ENCODE results near the gene BLOC1S2. TPM values are rescaled to one million over a fixed set of nuclear protein-coding genes. Genes with fewer than 3 reads are reported as not detected.

Gene BLOC1S2
- total RNA-seq, 1 donor from 2014 or later: 9.9 TPM

DNA sequence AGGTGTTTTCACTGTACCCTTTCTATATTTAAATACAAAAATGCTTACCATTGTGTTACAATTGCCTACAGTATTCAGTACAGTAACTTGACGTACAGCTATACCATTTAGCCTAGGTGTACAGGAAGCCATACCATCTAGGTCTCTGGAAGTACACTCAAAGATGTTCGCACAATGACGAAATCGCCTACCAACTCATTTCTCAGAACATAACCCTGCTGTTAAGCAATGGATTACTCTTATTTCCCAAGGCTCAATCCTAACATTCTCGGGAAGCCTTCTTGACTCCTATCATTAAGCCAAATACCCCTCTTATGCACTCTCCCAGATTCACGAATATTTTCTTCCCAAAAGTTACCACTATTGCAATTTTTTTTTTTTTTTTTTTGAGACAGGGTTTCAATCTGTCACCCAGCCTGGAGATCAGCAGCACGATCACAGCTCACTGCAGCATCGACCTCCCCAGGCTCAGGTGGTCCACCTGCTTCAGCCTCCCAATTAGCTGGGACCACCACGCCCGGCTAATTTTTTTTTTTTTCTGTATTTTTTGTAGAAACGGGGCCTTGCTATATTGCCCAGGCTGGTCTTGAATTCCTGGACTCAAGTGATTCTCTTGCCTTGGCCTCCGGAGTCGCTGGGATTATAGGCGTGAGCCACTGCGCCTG lies 20.5 kb downstream of the BLOC1S2 start:
- Histone ChIP-seq H3K4me3 (ENCODE audit: low read length in 3 of 3) (peak overlapping the region in 2 of 3 donors; percentile 87 to 99), H3K36me3 (ENCODE audit: control insufficient read depth in 3 of 3, insufficient read depth in 3 of 3, low read length in 3 of 3) (peaks cover 2 to 8% (median 2%) of the 10 kb centered on the region in 3 donors), H3K27ac (ENCODE audit: low read depth, low read length) (no peak overlapping the region), H3K9me3 (ENCODE audit: control insufficient read depth in 3 of 3, low read length in 3 of 3) (no peaks in the 10 kb centered on the region), H3K9ac (ENCODE audit: low read depth in 1 of 3, low read length in 3 of 3) (no peak overlapping the region), H3K27me3 (ENCODE audit: control insufficient read depth in 3 of 3, insufficient read depth in 3 of 3, low read length in 3 of 3) (no peaks in the 10 kb centered on the region), H3K4me1 (ENCODE audit: control insufficient read depth in 3 of 3, insufficient read depth in 3 of 3, low read length in 3 of 3) (peaks cover 8 to 14% (median 12%) of the 10 kb centered on the region in 3 donors)

DNA sequence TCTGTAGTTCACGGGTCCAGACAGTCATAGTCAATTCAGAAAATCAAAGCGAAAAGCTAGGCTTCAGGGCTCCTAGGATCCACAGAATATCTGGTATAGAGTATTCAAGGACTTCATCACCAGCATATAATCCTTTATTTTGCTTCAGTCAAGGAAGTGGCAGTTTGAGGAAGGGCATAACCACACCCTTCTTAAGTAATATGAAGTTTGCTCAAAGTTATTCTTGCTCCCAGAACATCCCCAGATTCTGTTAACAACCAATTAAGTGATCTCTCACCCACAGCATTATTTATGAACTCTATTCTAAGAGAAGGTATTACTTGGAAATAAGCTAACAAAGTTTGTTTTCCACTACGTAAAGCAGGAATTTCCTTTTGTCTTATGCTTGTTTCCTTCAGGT lies 32.3 kb downstream of the BLOC1S2 start:
- no peaks in the 10 kb centered on the region for H3K27me3 ChIP-seq (ENCODE audit: control insufficient read depth in 3 of 3, insufficient read depth in 3 of 3, low read length in 3 of 3)
- peaks cover 15 to 57% (median 40%) of the 10 kb centered on the region in 3 donors for H3K36me3 ChIP-seq (ENCODE audit: control insufficient read depth in 3 of 3, insufficient read depth in 3 of 3, low read length in 3 of 3)
- no peak overlapping the region for H3K9ac ChIP-seq (ENCODE audit: low read depth in 1 of 3, low read length in 3 of 3)
- H3K4me1 ChIP-seq (ENCODE audit: control insufficient read depth in 3 of 3, insufficient read depth in 3 of 3, low read length in 3 of 3): peaks cover 0 to 2% (median 0%) of the 10 kb centered on the region in 3 donors
- H3K27ac ChIP-seq (ENCODE audit: low read depth, low read length): no peak overlapping the region
- no peaks in the 10 kb centered on the region for H3K9me3 ChIP-seq (ENCODE audit: control insufficient read depth in 3 of 3, low read length in 3 of 3)
- no peak overlapping the region for H3K4me3 ChIP-seq (ENCODE audit: low read length in 3 of 3)

DNA sequence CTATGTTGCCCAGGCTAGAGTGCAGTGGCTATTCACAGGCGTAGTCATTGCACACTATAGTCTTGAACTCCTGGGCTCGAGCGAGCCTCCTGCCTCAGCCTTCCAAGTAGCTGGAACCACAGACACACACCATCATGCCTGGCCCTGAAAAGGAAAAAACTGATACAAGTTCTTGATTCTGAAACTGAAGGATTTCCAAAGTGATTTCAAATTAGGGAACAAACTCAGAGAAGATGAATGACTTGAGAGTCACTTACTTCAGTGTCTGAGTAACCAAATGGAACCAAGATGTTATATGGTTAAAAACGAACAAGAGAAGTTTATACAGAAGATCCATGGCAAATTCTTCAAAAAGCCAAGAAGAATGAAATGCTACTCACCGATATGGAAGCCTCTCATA lies 33.4 kb downstream of the BLOC1S2 start:
- no peak overlapping the region for H3K4me3 ChIP-seq (ENCODE audit: low read length in 3 of 3)
- no peaks in the 10 kb centered on the region for H3K27me3 ChIP-seq (ENCODE audit: control insufficient read depth in 3 of 3, insufficient read depth in 3 of 3, low read length in 3 of 3)
- H3K9me3 ChIP-seq (ENCODE audit: control insufficient read depth in 3 of 3, low read length in 3 of 3): no peaks in the 10 kb centered on the region
- peaks cover 0 to 2% (median 0%) of the 10 kb centered on the region in 3 donors for H3K4me1 ChIP-seq (ENCODE audit: control insufficient read depth in 3 of 3, insufficient read depth in 3 of 3, low read length in 3 of 3)
- H3K27ac ChIP-seq (ENCODE audit: low read depth, low read length): no peak overlapping the region
- peaks cover 19 to 66% (median 51%) of the 10 kb centered on the region in 3 donors for H3K36me3 ChIP-seq (ENCODE audit: control insufficient read depth in 3 of 3, insufficient read depth in 3 of 3, low read length in 3 of 3)
- no peak overlapping the region for H3K9ac ChIP-seq (ENCODE audit: low read depth in 1 of 3, low read length in 3 of 3)

DNA sequence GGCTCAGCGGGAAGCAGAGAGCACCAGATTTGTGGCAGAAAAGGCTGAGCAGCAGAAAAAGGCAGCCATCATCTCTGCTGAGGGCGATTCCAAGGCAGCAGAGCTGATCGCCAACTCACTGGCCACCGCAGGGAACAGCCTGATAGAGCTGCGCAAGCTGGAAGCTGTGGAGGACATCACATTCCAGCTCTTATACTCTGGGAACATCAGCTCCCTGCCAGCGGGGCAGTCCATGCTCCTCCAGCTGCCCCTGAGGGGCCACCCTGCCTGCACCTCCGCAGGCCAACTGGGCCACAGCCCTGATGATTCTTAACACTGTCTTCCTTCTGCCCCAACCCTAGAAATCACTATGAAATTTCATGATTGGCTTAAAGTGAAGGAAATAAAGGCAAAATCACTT lies 37.7 kb downstream of the BLOC1S2 start:
- Histone ChIP-seq H3K9me3 (ENCODE audit: control insufficient read depth in 3 of 3, low read length in 3 of 3) (no peaks in the 10 kb centered on the region), H3K27ac (ENCODE audit: low read depth, low read length) (no peak overlapping the region), H3K36me3 (ENCODE audit: control insufficient read depth in 3 of 3, insufficient read depth in 3 of 3, low read length in 3 of 3) (peaks cover 21 to 69% (median 58%) of the 10 kb centered on the region in 3 donors), H3K9ac (ENCODE audit: low read depth in 1 of 3, low read length in 3 of 3) (no peak overlapping the region), H3K27me3 (ENCODE audit: control insufficient read depth in 3 of 3, insufficient read depth in 3 of 3, low read length in 3 of 3) (no peaks in the 10 kb centered on the region), H3K4me3 (ENCODE audit: low read length in 3 of 3) (no peak overlapping the region), H3K4me1 (ENCODE audit: control insufficient read depth in 3 of 3, insufficient read depth in 3 of 3, low read length in 3 of 3) (no peaks in the 10 kb centered on the region)

DNA sequence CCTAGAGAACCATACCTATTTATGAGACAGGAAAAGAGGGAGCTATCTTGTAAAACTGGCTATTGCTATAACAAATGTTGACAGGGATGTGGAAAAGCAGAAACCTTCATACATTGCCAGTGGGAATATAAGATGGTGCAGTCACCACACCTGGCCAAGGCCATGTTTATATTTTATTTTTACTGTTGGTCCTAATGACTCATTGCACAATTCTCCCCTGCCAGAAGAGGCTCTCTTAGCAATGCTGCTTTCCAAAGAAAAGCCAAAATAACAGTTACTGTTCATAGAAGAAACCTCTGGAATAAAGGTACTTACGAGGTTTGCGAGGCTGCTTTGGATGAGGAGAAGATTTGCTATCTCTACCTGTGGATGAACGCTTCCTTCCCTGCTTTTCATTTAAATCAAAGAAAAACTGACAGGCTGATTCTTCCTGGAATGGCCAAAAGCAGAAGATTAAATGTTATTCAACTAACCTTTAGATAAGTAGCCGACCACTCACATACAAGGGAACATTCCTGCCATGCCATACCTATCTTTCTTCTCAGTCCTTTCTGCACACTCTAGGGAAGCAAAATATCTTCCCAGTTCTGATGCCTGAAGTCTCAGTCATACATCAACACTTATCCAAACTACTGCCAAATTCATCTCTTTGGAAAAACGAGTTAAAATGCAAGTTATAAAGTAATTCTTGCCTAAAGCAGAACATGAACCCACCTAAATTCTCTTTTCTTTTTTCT lies 40.8 kb downstream of the BLOC1S2 start:
- Histone ChIP-seq H3K9ac (ENCODE audit: low read depth in 1 of 3, low read length in 3 of 3) (no peak overlapping the region), H3K4me3 (ENCODE audit: low read length in 3 of 3) (no peak overlapping the region), H3K4me1 (ENCODE audit: control insufficient read depth in 3 of 3, insufficient read depth in 3 of 3, low read length in 3 of 3) (no peaks in the 10 kb centered on the region), H3K27ac (ENCODE audit: low read depth, low read length) (no peak overlapping the region), H3K9me3 (ENCODE audit: control insufficient read depth in 3 of 3, low read length in 3 of 3) (no peaks in the 10 kb centered on the region), H3K36me3 (ENCODE audit: control insufficient read depth in 3 of 3, insufficient read depth in 3 of 3, low read length in 3 of 3) (peaks cover 28 to 76% (median 58%) of the 10 kb centered on the region in 3 donors), H3K27me3 (ENCODE audit: control insufficient read depth in 3 of 3, insufficient read depth in 3 of 3, low read length in 3 of 3) (no peaks in the 10 kb centered on the region)

DNA sequence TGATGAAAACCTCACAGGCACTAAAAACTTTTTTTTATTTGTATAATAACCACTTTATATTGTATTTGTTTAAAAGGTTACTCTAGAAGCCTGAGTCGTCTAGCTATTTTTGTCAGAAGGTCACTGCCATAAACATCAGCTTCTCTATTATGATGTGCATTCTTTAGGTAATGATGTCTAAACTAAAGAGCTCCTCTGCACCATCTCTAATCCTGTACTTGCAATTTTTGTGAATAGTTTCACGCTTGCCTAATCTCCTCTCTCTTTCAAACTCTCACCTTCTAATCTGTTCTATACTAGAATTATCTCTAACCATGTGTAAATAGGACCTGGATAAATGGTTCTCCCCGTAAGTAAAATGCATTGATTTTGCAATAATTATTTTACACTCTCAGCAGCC lies 46.6 kb downstream of the BLOC1S2 start:
- H3K9ac ChIP-seq (ENCODE audit: low read depth in 1 of 3, low read length in 3 of 3): no peak overlapping the region
- H3K27me3 ChIP-seq (ENCODE audit: control insufficient read depth in 3 of 3, insufficient read depth in 3 of 3, low read length in 3 of 3): no peaks in the 10 kb centered on the region
- peaks cover 29 to 60% (median 48%) of the 10 kb centered on the region in 3 donors for H3K36me3 ChIP-seq (ENCODE audit: control insufficient read depth in 3 of 3, insufficient read depth in 3 of 3, low read length in 3 of 3)
- no peak overlapping the region for H3K4me3 ChIP-seq (ENCODE audit: low read length in 3 of 3)
- H3K27ac ChIP-seq (ENCODE audit: low read depth, low read length): no peak overlapping the region
- no peaks in the 10 kb centered on the region for H3K4me1 ChIP-seq (ENCODE audit: control insufficient read depth in 3 of 3, insufficient read depth in 3 of 3, low read length in 3 of 3)
- no peaks in the 10 kb centered on the region for H3K9me3 ChIP-seq (ENCODE audit: control insufficient read depth in 3 of 3, low read length in 3 of 3)

DNA sequence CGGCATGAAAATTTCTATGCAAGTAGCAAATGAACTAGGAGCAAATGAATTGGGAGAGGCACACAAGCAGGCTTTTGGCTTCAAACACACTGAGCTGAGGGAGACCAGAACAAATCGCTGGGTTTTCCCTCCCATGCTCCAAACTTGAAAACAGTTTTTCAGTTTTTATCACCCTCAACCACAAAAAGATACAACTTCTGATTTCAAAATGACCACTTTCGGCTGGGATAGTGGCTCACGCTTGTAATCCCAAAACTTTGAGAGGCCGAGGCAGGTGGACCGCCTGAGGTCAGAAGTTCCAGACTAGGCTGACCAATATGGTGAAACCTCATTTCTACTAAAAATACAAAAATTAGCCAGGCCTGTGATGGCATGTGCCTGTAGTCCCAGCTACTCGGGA lies 48.1 kb downstream of the BLOC1S2 start:
- Histone ChIP-seq H3K4me1 (ENCODE audit: control insufficient read depth in 3 of 3, insufficient read depth in 3 of 3, low read length in 3 of 3) (no peaks in the 10 kb centered on the region), H3K9me3 (ENCODE audit: control insufficient read depth in 3 of 3, low read length in 3 of 3) (no peaks in the 10 kb centered on the region), H3K9ac (ENCODE audit: low read depth in 1 of 3, low read length in 3 of 3) (no peak overlapping the region), H3K4me3 (ENCODE audit: low read length in 3 of 3) (no peak overlapping the region), H3K27ac (ENCODE audit: low read depth, low read length) (no peak overlapping the region), H3K36me3 (ENCODE audit: control insufficient read depth in 3 of 3, insufficient read depth in 3 of 3, low read length in 3 of 3) (peaks cover 23 to 62% (median 53%) of the 10 kb centered on the region in 3 donors), H3K27me3 (ENCODE audit: control insufficient read depth in 3 of 3, insufficient read depth in 3 of 3, low read length in 3 of 3) (no peaks in the 10 kb centered on the region)

DNA sequence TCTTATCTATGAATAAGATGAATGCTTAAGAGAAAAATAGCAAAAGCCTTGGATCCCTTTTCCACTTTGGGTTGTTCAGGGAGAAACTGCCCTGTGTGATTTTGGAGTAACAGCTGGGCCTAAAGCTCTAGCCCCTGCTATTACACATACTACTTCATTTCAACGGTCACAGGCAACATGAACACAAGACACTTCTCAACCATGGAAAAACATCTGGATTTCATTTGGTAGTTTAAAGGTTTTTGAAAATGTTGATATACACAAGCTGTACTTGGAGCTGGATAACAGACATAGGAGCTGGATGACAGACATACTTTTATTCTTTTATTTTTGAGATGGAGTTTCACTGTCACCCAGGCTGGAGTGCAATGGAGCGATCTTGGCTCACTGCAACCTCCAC lies 54.4 kb downstream of the BLOC1S2 start:
- Histone ChIP-seq H3K27ac (ENCODE audit: low read depth, low read length) (no peak overlapping the region), H3K9ac (ENCODE audit: low read depth in 1 of 3, low read length in 3 of 3) (no peak overlapping the region), H3K4me1 (ENCODE audit: control insufficient read depth in 3 of 3, insufficient read depth in 3 of 3, low read length in 3 of 3) (peaks cover 10 to 15% (median 11%) of the 10 kb centered on the region in 3 donors), H3K27me3 (ENCODE audit: control insufficient read depth in 3 of 3, insufficient read depth in 3 of 3, low read length in 3 of 3) (no peaks in the 10 kb centered on the region), H3K9me3 (ENCODE audit: control insufficient read depth in 3 of 3, low read length in 3 of 3) (no peaks in the 10 kb centered on the region), H3K4me3 (ENCODE audit: low read length in 3 of 3) (no peak overlapping the region), H3K36me3 (ENCODE audit: control insufficient read depth in 3 of 3, insufficient read depth in 3 of 3, low read length in 3 of 3) (peaks cover 11 to 42% (median 34%) of the 10 kb centered on the region in 3 donors)

DNA sequence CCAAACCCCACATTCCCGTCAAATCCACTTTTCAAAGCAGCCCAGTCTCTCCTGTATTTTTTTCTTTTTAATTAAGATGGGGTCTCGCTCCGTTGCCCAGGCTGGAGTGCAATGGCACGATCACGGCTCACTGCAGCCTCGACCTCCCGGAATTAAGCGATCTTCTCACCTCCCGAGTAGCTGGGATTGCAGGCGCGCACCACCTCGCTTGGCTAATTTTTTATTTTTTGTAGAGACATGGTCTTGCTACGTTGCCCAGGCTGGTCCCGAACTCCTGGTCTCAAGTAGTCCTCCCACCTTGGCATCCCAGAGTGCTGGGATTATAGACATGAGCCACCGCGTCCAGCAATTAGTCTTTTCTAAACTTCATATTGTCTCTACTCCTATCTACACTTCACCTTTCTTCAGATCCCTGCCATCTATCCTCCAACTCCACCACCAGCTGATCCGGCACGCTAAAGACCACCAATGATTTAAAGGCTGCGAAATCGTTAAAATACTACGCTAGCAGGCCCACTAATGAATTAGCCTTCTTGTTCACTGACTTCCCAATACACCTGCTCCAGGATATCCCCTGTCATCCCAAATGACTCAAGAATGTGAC lies 56.6 kb downstream of the BLOC1S2 start:
- Histone ChIP-seq H3K27me3 (ENCODE audit: control insufficient read depth in 3 of 3, insufficient read depth in 3 of 3, low read length in 3 of 3) (no peaks in the 10 kb centered on the region), H3K9ac (ENCODE audit: low read depth in 1 of 3, low read length in 3 of 3) (peak overlapping the region; percentile 90 to 95 (median 91)), H3K4me3 (ENCODE audit: low read length in 3 of 3) (peak overlapping the region; percentile 96 to 97 (median 97)), H3K9me3 (ENCODE audit: control insufficient read depth in 3 of 3, low read length in 3 of 3) (no peaks in the 10 kb centered on the region), H3K4me1 (ENCODE audit: control insufficient read depth in 3 of 3, insufficient read depth in 3 of 3, low read length in 3 of 3) (peaks cover 10 to 15% (median 11%) of the 10 kb centered on the region in 3 donors), H3K36me3 (ENCODE audit: control insufficient read depth in 3 of 3, insufficient read depth in 3 of 3, low read length in 3 of 3) (peaks cover 2 to 29% (median 26%) of the 10 kb centered on the region in 3 donors), H3K27ac (ENCODE audit: low read depth, low read length) (peak overlapping the region; percentile 83)

DNA sequence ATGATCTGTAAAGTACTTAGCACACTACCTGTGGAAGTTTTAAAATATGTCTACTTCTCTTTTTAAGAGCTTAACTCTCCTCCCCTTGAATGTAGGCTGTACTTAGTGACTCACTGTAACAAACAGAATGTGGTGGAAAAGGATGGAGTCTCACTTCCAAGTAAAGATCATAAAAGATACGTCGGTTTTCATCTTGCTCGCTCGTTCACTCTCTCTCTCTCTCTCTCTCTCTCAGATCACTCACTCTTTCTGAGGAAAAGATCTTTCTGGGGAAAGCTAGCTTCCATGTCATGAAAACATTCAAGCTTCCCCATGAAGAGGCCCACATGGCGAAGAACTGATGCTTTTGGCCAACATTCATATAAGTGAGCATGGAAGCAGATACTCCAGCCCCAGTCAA lies 62.6 kb downstream of the BLOC1S2 start:
- H3K4me1 ChIP-seq (ENCODE audit: control insufficient read depth in 3 of 3, insufficient read depth in 3 of 3, low read length in 3 of 3): peaks cover 4 to 6% (median 5%) of the 10 kb centered on the region in 3 donors
- H3K9ac ChIP-seq (ENCODE audit: low read depth in 1 of 3, low read length in 3 of 3): no peak overlapping the region
- peaks cover 7 to 35% (median 24%) of the 10 kb centered on the region in 3 donors for H3K36me3 ChIP-seq (ENCODE audit: control insufficient read depth in 3 of 3, insufficient read depth in 3 of 3, low read length in 3 of 3)
- H3K27me3 ChIP-seq (ENCODE audit: control insufficient read depth in 3 of 3, insufficient read depth in 3 of 3, low read length in 3 of 3): no peaks in the 10 kb centered on the region
- no peaks in the 10 kb centered on the region for H3K9me3 ChIP-seq (ENCODE audit: control insufficient read depth in 3 of 3, low read length in 3 of 3)
- H3K27ac ChIP-seq (ENCODE audit: low read depth, low read length): no peak overlapping the region
- H3K4me3 ChIP-seq (ENCODE audit: low read length in 3 of 3): no peak overlapping the region

Data from skeletal muscle tissue (tissue), 4 donors.